Cardiac fibroblast (primary cell): ENCODE results near the gene CDH1.

Experiments used
- DNase-seq, 2 donors: peaks; one replicate each; pipeline versions ENCODE4 v3.0.0 to v3.0.0-alpha.2; 2010; ENCODE audit warnings: low read depth in 2 of 2
- H3K4me3 ChIP-seq, 2 donors: replicated peaks in 1 of 2; 1 replicate in 1 of 2; 2 replicates in 1 of 2; pipeline ENCODE4 v1.5.1; 2011; ENCODE audit warnings: low read depth in 2 of 2, low read length in 2 of 2, mild to moderate bottlenecking in 2 of 2, moderate library complexity in 1 of 2
- TF ChIP-seq, protein P1 (sequence below): IDR thresholded peaks from one replicate; pipeline ENCODE4 v1.5.1; 2011; ENCODE audit warnings: low read depth, mild to moderate bottlenecking, low read length, inconsistent platforms

The CDH1 gene

DNA sequence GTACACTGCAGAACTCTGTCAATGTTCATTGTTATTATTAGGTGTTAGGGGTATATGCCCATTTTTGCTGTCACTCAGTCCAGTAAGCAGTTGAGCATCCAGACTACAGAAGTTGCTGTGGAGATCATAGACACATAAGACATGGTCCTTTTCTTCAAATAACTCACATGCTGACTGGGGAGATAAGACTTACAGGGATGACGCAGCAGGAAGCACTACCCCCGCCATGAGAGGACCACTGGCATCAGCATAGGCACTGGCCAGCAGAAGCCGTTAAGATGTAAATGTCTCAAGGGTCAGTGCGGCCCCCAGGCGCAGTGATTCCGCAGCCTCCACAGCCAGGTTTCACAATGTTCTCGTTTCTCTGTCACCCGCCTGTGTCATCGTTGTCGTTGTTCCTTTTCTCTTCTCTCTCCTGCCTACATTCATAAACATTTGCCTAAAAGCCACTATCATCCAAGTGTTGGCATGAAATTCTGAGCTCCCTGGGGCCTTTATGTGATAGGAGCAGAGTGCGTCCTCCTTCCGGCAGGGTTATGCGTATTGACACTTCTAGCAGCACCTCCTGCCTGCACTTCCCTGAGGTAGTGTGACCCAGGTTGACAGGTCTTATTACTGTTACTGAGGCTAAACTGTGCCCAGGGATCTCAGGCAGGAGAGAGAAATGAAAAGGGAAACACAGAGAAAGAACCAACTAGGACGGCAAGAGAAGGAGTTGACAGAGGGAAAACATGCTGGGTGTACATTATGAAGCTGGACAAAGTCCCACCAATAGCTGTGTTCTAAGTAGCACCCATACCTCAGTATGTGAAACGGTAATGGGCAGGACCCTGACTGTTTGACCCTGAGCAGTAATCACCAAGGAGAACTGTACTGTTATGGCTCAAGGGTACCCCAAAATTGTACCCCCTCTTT is 124.1 kb downstream of the CDH1 start:
- no peak overlapping the region for H3K4me3 ChIP-seq
- DNase-seq, result no peak
- TF ChIP-seq, protein P1, sequence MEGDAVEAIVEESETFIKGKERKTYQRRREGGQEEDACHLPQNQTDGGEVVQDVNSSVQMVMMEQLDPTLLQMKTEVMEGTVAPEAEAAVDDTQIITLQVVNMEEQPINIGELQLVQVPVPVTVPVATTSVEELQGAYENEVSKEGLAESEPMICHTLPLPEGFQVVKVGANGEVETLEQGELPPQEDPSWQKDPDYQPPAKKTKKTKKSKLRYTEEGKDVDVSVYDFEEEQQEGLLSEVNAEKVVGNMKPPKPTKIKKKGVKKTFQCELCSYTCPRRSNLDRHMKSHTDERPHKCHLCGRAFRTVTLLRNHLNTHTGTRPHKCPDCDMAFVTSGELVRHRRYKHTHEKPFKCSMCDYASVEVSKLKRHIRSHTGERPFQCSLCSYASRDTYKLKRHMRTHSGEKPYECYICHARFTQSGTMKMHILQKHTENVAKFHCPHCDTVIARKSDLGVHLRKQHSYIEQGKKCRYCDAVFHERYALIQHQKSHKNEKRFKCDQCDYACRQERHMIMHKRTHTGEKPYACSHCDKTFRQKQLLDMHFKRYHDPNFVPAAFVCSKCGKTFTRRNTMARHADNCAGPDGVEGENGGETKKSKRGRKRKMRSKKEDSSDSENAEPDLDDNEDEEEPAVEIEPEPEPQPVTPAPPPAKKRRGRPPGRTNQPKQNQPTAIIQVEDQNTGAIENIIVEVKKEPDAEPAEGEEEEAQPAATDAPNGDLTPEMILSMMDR, result no peak

DNA sequence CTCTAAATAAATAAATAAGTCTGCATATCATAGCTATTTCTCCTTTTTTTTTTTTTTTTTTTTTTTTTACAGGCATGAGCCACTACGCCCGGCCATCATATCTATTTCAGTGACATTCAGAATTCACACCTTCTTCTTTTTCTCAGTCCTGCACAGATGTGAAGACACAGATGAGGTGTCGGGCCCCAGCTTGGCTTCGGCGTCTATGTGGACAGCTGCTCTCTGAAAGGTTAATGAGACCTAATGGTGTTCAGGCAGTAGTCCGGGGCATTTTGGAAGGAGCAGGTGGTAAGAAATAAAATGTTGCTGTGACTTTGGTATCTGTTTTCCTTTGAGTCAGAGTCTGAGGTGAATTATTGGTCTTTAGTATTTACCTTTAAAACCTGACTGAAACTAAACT is 129.8 kb downstream of the CDH1 start:
- no peak overlapping the region for H3K4me3 ChIP-seq
- TF ChIP-seq, protein P1, result no peak
- DNase-seq, result no peak

DNA sequence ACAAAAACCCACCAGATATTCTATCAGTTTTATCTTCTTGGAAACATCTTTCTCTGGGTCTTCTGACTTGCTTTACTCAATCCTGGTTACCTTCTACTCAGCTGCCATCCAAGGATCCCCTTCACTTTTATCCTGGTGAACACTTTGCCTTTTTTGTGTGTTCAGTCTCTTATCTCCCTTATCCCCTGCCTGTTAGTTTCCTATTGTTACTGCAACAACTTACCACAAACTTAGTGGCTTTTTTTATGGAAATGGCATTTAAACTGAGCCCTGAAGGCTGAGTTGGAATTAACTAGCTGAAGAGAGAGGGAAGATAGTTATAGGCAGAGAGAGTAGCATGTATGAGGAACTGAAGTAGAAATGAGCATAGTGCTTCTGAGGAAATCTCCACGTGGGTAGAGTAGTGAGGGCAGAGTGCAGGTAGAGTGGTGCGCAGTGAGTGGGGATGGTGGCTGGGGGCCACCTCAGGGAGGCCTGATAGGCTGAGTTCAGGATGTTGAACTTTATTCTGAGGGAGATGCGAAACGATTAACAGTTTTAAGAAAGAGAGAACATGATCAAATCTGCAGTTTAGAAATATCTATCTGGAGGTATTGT is 132.5 kb downstream of the CDH1 start:
- DNase-seq, result no peak
- H3K4me3 ChIP-seq, result no peak overlapping the region
- TF ChIP-seq, protein P1, result no peak

DNA sequence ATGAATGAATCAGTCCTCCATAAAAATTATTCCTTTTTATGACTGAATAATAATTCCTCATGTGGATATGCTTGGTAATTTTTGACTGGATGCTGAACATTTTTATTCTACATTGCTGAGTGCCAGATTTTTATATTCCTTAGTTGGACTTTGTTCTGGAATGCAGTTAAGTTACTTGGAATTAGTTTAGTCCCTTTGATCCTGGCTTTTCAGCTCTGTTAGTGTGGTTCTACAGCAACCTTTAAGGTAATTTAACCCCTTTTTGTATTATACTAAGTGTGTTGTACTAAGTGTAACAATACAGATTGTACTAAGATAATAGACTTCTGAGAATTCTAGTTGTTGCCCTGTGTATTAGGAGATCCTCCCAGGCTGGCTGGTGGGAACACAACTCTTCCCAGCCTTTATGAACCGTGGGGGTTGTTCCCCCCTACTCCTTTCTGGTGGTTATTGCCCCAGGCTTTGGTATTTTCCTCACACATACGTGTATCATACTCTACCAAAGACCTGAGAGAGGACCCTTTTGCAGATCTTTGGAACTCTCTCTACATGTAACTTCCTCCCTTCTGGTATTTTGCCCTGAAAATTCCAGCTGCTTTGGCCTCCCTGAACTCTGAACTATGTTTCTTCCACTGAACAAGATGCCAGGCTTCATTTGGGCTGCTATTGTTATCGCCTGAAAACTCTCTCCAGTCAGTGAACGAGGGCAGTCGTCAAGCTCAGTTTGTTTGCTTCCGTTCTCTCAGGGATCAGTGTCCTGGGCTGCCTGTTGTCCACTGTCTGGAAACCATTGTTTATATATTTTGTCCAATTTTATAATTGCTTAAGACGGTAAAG is 136.8 kb downstream of the CDH1 start:
- TF ChIP-seq, protein P1, result no peak
- no peak for DNase-seq
- H3K4me3 ChIP-seq, result no peak overlapping the region

DNA sequence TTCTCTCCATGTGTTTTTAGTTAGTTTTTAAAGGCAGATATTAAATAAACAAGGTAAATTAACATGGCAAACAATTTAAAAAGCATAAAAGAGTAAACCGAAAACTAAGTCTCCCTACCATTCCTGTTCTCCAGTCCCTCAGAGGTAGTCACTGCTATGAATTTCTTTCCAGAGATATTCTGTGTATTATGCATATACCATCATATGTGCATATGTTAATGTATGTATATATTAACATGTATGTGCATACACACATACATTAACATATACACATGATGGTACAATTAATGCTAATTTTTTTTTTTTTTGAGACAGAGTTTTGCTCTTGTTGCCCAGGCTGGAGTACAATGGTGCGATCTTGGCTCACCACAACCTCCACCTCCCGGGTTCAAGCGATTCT is 138.8 kb downstream of the CDH1 start:
- TF ChIP-seq, protein P1, result no peak
- no peak for DNase-seq

DNA sequence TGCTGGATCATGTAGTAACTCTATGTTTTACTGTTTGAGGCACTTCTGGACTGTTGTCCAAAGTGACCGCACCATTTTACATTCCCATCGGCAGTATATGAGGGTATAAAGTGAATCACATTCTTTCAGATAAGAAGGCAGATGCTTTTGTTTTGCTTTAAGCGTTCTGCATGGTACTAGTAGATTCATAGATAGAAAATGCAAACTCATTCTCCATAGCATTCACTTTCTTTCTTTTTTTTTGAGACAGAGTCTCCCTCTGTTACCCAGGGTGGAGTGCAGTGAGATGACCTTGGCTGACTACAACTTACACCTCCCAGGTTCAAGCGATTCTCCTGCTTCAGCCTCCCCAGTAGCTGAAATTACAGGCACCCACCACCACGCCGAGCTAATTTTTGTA is 146.6 kb downstream of the CDH1 start:
- TF ChIP-seq, protein P1, result no peak
- H3K4me3 ChIP-seq, result no peak overlapping the region
- DNase-seq, result no peak

More for the DNA sequence above, 138.8 kb downstream of the CDH1 start:
- no peak overlapping the region for H3K4me3 ChIP-seq
